ENCODE measurements around the gene PCDH9. TPM values are rescaled to one million over a fixed set of nuclear protein-coding genes. Genes with fewer than 3 reads are reported as not detected.

PCDH9 gene
- total RNA-seq, 2 donors from 2014 or later: 0.95 to 1.8 TPM

- DNase-seq: no peak
- Histone ChIP-seq H3K36me3 (ENCODE audit: control insufficient read depth, insufficient read depth, low read length) (no peaks in the 10 kb centered on the region), H3K9me3 (ENCODE audit: control insufficient read depth, low read length) (no peaks in the 10 kb centered on the region), H3K4me3 (ENCODE audit: low read length) (no peak overlapping the region), H3K9ac (ENCODE audit: extremely low read depth, low read length, poor library complexity, severe bottlenecking) (no peak overlapping the region), H3K4me1 (ENCODE audit: control insufficient read depth, insufficient read depth, low read length) (no peaks in the 10 kb centered on the region), H3K27ac (ENCODE audit: low read depth, low read length) (no peak overlapping the region), H3K27me3 (ENCODE audit: control insufficient read depth, insufficient read depth, low read length, poor library complexity, severe bottlenecking) (no peaks in the 10 kb centered on the region)
- Mint-ChIP-seq H3K9me3 (no peaks in the 10 kb centered on the region), H3K4me1 (no peaks in the 10 kb centered on the region), H3K27ac (no peak overlapping the region), H3K4me3 (no peak overlapping the region), H3K36me3 (ENCODE audit: low read depth) (no peaks in the 10 kb centered on the region), H3K27me3 (ENCODE audit: insufficient read depth) (no peaks in the 10 kb centered on the region)
- no peak for TF ChIP-seq CTCF (conservative IDR thresholded peaks at IDR 0.05)
- WGBS, 2 experiments (ENCODE audit: insufficient coverage in 1 of 2, insufficient read length in 1 of 2): 89% methylated on average over 2 of the region's 2 CpGs; no CpG with 5 or more reads in 1 of the 2 experiments
Observed at GRCh38 chr13:67015976-67016600, 214.0 kb downstream of the PCDH9 start.

GRCh38 chr13:67014399-67014798 is 215.7 kb downstream of the PCDH9 start:
- no peak overlapping the region for H3K27ac Mint-ChIP-seq
- TF ChIP-seq CTCF (conservative IDR thresholded peaks at IDR 0.05): no peak
- no peak overlapping the region for H3K4me3 ChIP-seq (ENCODE audit: low read length)
- no peaks in the 10 kb centered on the region for H3K9me3 Mint-ChIP-seq
- WGBS, 2 experiments (ENCODE audit: insufficient coverage in 1 of 2, insufficient read length in 1 of 2): 88 to 100% methylated on average over 1 of the region's 1 CpG
- peaks cover 7% of the 10 kb centered on the region for H3K4me1 Mint-ChIP-seq
- no peaks in the 10 kb centered on the region for H3K27me3 ChIP-seq (ENCODE audit: control insufficient read depth, insufficient read depth, low read length, poor library complexity, severe bottlenecking)
- H3K9ac ChIP-seq (ENCODE audit: extremely low read depth, low read length, poor library complexity, severe bottlenecking): no peak overlapping the region
- no peak for DNase-seq
- no peaks in the 10 kb centered on the region for H3K27me3 Mint-ChIP-seq (ENCODE audit: insufficient read depth)
- H3K4me3 Mint-ChIP-seq: no peak overlapping the region
- H3K4me1 ChIP-seq (ENCODE audit: control insufficient read depth, insufficient read depth, low read length): no peaks in the 10 kb centered on the region
- no peak overlapping the region for H3K27ac ChIP-seq (ENCODE audit: low read depth, low read length)
- H3K36me3 ChIP-seq (ENCODE audit: control insufficient read depth, insufficient read depth, low read length): no peaks in the 10 kb centered on the region
- H3K36me3 Mint-ChIP-seq (ENCODE audit: low read depth): no peaks in the 10 kb centered on the region
- H3K9me3 ChIP-seq (ENCODE audit: control insufficient read depth, low read length): no peaks in the 10 kb centered on the region

- Histone ChIP-seq H3K9ac (ENCODE audit: extremely low read depth, low read length, poor library complexity, severe bottlenecking) (no peak overlapping the region), H3K27ac (ENCODE audit: low read depth, low read length) (no peak overlapping the region), H3K36me3 (ENCODE audit: control insufficient read depth, insufficient read depth, low read length) (no peaks in the 10 kb centered on the region), H3K27me3 (ENCODE audit: control insufficient read depth, insufficient read depth, low read length, poor library complexity, severe bottlenecking) (no peaks in the 10 kb centered on the region), H3K9me3 (ENCODE audit: control insufficient read depth, low read length) (no peaks in the 10 kb centered on the region), H3K4me3 (ENCODE audit: low read length) (no peak overlapping the region), H3K4me1 (ENCODE audit: control insufficient read depth, insufficient read depth, low read length) (no peaks in the 10 kb centered on the region)
- TF ChIP-seq CTCF (conservative IDR thresholded peaks at IDR 0.05): no peak
- peaks cover 8% of the 10 kb centered on the region for H3K4me1 Mint-ChIP-seq
- H3K9me3 Mint-ChIP-seq: no peaks in the 10 kb centered on the region
- WGBS, 2 experiments (ENCODE audit: insufficient coverage in 1 of 2, insufficient read length in 1 of 2): 81 to 97% methylated on average over 1 of the region's 2 CpGs
- H3K27me3 Mint-ChIP-seq (ENCODE audit: insufficient read depth): no peaks in the 10 kb centered on the region
- no peak for DNase-seq
- H3K36me3 Mint-ChIP-seq (ENCODE audit: low read depth): no peaks in the 10 kb centered on the region
- no peak overlapping the region for H3K27ac Mint-ChIP-seq
- no peak overlapping the region for H3K4me3 Mint-ChIP-seq
Observed at GRCh38 chr13:67013709-67014108, 216.4 kb downstream of the PCDH9 start.
